ENCODE results near the gene LYPD3. TPM values are rescaled to one million over a fixed set of nuclear protein-coding genes. Genes with fewer than 3 reads are reported as not detected.
"Not testable (repeated sequence)": the region's sequence is repeated elsewhere in the genome, so short reads cannot be mapped to it uniquely, and the experiment has no call there.

Gene LYPD3
- polyA plus RNA-seq, 3 donors, result 0.67 to 7.3 (median 1.0) TPM

DNA sequence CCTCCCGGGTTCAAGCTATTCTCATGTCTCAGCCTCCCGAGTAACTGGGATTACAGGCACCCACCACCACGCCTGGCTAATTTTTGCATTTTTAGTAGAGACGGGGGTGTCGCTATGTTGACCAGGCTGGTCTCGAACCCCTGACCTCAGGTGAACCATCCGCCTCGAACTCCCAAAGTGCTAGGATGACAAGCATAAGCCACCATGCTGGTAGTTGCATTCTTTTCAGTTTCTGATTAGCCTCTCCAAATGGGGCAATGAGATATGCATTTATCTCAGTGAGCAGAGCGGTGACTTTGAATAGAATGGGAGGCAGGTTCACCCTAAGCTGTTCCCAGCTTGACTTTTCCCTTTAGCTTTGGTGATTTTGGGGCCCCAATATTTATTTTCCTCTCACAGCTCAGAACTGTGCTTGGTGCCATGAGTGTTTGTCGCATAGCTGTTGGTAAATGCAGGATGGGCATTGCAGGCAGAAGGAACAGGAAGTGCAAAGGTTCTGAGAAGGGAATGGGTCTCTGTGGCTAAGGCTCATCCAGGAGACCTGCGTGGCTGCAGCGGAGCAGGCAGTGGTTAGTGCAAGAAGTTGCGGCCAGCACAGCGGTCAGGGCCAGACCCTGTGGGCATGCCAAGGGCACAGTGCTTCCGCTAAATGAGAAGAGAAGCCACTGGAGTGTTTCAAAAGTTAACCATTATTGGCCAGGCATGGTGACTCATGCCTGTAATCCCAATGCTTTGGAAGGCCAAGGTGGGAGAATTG lies 20.7 kb downstream of the LYPD3 start:
- no peak overlapping the region for H3K27ac ChIP-seq (ENCODE audit: low read depth, low read length)
- WGBS, 3 donors, result 75 to 86% (median 78%) methylated on average over 15 of the region's 15 CpGs

DNA sequence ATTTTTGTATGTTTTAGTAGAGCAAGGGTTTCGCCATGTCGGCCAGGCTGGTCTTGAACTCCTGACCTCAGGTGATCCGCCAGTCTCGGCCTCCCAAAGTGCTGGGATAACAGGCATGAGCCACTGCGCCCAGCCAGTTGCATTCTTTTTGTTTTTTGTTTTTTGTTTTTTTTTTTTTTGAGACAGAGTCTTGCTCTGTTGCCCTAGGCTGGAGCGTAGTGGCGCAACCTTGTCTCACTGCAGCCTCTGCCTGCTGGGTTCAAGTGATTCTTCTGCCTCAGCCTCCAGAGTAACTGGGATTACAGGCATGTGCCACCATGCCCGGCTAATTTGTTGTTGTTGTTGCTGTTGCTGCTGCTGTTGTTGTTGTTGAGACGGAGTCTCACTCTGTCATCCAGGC lies 21.3 kb downstream of the LYPD3 start:
- 87 to 94% (median 92%) methylated on average over 9 of the region's 9 CpGs for WGBS, 3 donors

DNA sequence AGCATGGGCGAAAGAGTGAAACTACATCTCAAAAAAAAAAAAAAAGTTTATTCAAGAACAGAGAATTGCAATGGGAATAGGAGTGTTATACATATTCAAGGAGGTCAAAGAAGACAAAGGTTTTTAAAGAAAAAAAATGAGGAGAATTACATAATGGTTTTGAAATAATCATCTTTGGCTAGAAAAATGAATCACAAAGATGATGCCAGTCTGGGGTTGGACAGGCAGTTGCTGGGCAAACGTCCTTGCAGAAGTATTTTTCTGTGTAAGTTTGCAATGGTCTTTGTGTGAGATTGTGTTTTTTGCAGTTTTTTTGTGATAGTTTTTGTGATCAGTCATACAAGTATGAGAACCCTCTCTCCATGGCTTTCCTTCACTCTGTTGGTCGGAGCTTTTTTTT lies 23.7 kb downstream of the LYPD3 start:
- no peak overlapping the region for H3K27ac ChIP-seq (ENCODE audit: low read depth, low read length)
- 60 to 64% (median 61%) methylated on average over 3 of the region's 3 CpGs for WGBS, 3 donors

More for the DNA sequence above, 21.3 kb downstream of the LYPD3 start:
- H3K27ac ChIP-seq (ENCODE audit: low read depth, low read length), result not testable (repeated sequence)

GRCh38 chr19:43439709-43440063 lies 25.7 kb downstream of the LYPD3 start:
- H3K27ac ChIP-seq (ENCODE audit: low read depth, low read length), result no peak overlapping the region

GRCh38 chr19:43439032-43439708 lies 26.2 kb downstream of the LYPD3 start:
- H3K27ac ChIP-seq (ENCODE audit: low read depth, low read length), result no peak overlapping the region
- 34 to 52% (median 37%) methylated on average over 14 of the region's 14 CpGs for WGBS, 3 donors

- no peak overlapping the region for H3K27ac ChIP-seq (ENCODE audit: low read depth, low read length)
- WGBS, 3 donors, result 34 to 59% (median 43%) methylated on average over 9 of the region's 9 CpGs
These were observed 26.9 kb downstream of the LYPD3 start for GRCh38 chr19:43438291-43439031.

DNA sequence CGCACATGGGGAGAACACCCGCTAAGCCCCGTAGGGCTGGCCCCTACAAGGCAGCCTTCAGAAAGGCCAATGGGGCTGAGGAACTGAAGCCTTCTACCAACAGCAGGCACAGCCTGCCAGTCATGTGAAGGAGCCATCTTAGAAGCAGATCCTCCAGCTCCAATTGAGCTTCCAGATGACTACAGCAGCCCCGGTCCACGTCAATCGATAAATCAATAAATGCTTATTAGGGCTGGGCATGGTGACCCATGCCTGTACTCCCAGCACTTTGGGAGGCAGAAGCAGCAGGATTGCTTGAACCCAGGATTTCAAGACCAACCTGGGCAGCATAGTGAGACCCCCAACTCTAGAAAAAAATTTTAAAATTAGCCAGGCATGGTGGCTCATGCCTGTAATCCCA lies 27.7 kb downstream of the LYPD3 start:
- H3K27ac ChIP-seq (ENCODE audit: low read depth, low read length), result no peak overlapping the region
- WGBS, 3 donors, result 71 to 95% (median 87%) methylated on average over 6 of the region's 6 CpGs

DNA sequence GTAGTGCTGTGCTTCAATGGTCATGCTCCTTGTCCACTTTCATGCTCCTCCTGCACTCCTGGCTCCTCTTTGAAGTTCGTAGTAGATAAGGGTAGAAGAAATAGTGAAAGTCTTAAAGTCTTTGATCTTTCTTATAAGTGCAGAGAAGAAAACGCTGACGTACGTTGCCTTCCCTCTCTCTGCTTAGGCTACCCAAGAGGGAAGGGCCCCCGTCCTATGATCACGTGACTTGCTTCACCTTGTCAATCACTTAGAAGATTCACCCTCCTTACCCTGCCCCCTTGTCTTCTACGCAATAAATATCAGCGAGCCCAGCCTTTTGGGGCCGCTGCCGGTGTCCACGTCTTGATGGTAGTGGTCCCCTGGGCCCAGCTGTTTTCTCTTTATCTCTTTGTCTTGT lies 28.1 kb downstream of the LYPD3 start:
- 89 to 93% (median 90%) methylated on average over 11 of the region's 11 CpGs for WGBS, 3 donors

GRCh38 chr19:43435775-43436174 lies 29.6 kb downstream of the LYPD3 start:
- 81 to 87% (median 83%) methylated on average over 3 of the region's 3 CpGs for WGBS, 3 donors
- H3K27ac ChIP-seq (ENCODE audit: low read depth, low read length), result no peak overlapping the region

More for the DNA sequence above, 28.1 kb downstream of the LYPD3 start:
- H3K27ac ChIP-seq (ENCODE audit: low read depth, low read length), result not testable (repeated sequence)

GRCh38 chr19:43433689-43434088 lies 31.7 kb downstream of the LYPD3 start:
- H3K27ac ChIP-seq (ENCODE audit: low read depth, low read length), result no peak overlapping the region
- 94 to 95% (median 95%) methylated on average over 6 of the region's 6 CpGs for WGBS, 3 donors

DNA sequence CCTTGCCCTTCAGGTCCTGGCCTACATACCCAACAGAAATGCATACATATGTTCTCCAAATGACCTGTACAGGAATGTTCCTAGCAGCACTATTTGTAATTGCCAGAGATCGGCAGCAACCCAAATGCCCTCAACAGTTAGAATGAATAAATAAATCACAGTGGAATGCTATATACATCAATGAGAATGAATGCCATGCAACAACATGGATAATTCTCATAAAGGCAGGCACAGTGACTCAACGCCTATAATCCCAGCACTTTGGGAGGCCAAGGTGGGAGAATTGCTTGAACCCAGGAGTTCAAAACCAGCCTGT lies 32.1 kb downstream of the LYPD3 start:
- H3K27ac ChIP-seq (ENCODE audit: low read depth, low read length), result no peak overlapping the region
- 88 to 93% (median 93%) methylated on average over 2 of the region's 2 CpGs for WGBS, 3 donors

DNA sequence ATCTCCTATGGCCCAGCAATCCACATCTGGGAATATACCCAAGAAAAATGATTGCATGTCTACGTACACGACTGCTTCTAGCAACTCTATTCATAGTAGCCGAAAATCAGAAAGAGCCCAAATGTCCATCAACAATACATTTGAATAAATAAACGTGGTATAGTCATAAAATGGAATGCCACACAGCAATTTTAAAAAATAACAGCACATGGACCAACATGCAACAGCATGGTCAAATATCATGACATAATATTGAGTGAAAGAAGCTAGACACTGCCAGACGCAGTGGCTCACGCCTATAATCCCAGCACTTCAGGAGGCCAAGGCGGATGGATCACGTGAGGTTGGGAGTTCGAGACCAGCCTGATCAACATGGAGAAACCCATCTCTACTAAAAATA lies 34.4 kb downstream of the LYPD3 start:
- WGBS, 3 donors, result 87 to 91% (median 91%) methylated on average over 9 of the region's 9 CpGs
- no peak overlapping the region for H3K27ac ChIP-seq (ENCODE audit: low read depth, low read length)

- H3K27ac ChIP-seq (ENCODE audit: low read depth, low read length), result no peak overlapping the region
- 66 to 72% (median 69%) methylated on average over 6 of the region's 6 CpGs for WGBS, 3 donors
These were observed 35.2 kb downstream of the LYPD3 start for GRCh38 chr19:43430142-43430710.

- WGBS, 3 donors, result 91 to 97% (median 94%) methylated on average over 7 of the region's 7 CpGs
- no peak overlapping the region for H3K27ac ChIP-seq (ENCODE audit: low read depth, low read length)
These were observed 36.0 kb downstream of the LYPD3 start for GRCh38 chr19:43429395-43429794.

DNA sequence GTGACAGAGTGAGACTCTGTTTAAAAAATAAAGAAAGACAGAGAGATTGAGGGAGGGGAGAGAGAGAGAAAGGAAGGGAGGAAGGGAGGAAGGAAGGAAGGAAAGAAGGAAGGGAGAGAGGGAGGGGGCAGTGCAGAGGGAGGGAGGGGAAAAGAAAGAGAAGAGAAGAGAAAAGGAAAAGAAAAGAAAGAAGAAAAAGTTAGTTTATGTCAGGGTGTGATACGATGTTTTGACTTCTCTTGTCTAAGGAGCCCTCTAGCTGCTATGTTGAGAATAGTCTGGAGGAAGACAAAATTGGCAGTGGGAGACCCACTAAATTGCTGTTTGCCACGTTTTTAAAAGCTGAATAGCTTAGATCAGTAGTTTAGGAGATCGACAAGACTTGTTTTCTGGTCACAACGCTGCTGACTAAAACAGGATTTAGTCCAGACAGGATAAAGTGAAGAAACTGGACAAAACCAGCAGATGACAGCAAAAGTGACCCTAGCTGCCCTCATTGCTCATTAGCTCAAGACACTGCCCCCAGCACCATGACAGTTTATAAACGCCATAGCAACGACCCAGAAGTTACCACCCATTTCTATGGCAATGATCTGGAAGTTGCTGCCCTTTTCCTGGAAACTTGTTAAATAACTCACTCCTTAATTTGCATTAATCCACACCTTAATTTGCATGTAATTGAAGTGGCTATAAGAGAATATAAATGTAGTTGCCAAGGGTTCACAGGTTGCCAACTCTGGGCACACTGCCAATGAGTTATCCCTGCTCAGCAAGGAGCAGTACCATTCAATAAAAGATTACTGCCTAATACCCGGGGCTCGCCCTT lies 39.6 kb downstream of the LYPD3 start:
- no peak overlapping the region for H3K27ac ChIP-seq (ENCODE audit: low read depth, low read length)
- WGBS, 3 donors, result 18 to 36% (median 30%) methylated on average over 8 of the region's 8 CpGs

- H3K27ac ChIP-seq (ENCODE audit: low read depth, low read length), result no peak overlapping the region
- WGBS, 3 donors, result 84 to 88% (median 86%) methylated on average over 5 of the region's 5 CpGs
These were observed 41.6 kb downstream of the LYPD3 start for GRCh38 chr19:43423779-43424178.

DNA sequence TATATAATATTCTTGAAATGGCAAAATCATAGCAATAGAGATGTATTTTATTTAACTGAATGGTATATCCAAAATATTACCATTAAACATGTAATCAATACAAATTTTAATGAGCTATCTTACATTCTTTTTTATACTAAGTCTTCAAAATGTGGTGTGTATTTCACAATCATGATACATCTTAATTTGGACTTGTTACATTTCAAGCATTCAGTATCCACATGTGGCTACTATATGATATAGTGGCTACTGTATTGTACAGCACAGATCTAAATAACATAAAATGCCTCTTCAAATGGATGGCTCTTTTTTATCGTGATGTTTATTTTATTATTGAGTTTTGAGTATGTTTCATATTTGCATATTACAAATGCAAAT lies 42.7 kb downstream of the LYPD3 start:
- 82 to 95% (median 91%) methylated on average over 1 of the region's 1 CpG for WGBS, 3 donors
- no peak overlapping the region for H3K27ac ChIP-seq (ENCODE audit: low read depth, low read length)

- WGBS, 3 donors, result 84 to 92% (median 85%) methylated on average over 2 of the region's 2 CpGs
- H3K27ac ChIP-seq (ENCODE audit: low read depth, low read length), result no peak overlapping the region
These were observed 43.3 kb downstream of the LYPD3 start for GRCh38 chr19:43422000-43422688.

All from adipose tissue (tissue), 3 donors.